PC-9 (cell line): ENCODE measurements around the gene KCNIP1. TPM values are rescaled to one million over a fixed set of nuclear protein-coding genes. Genes with fewer than 3 reads are reported as not detected.

ENCODE experiments used
- BruUV-seq: library from RNA; stranded (reverse); fragments of 400-500 nt; replicated peaks from 2 replicates; lab custom pipeline; 2021; lab: Mats Ljungman, UMichigan
- CTCF ChIA-PET: fragments of 300-600 bp; sonication (Branson Sonifier 250); formaldehyde crosslinking; loops from one replicate; lab custom pipeline; 2022; ENCODE audit warnings: antibody characterized with exemption; lab: Charles Lee
- POLR2A ChIA-PET: fragments of 300-600 bp; sonication (Branson Sonifier 250); formaldehyde crosslinking; loops from one replicate; lab custom pipeline; 2022; ENCODE audit warnings: antibody characterized with exemption; ENCODE audit not compliant: unreplicated experiment; lab: Charles Lee
- DNase-seq, 2 experiments: peaks; one replicate each; pipeline versions ENCODE4 v3.0.0 to v3.0.0-alpha.2; 2015 to 2022; ENCODE audit warnings: mixed read lengths in 1 of 2
- H2AFZ ChIP-seq: fragments of 200-600 bp; sonication (generic); 2 replicates; pipeline ENCODE4 v1.8.1; 2017; ENCODE audit warnings: antibody characterized with exemption
- H3F3A ChIP-seq: fragments of 200-600 bp; sonication (generic); 2 replicates; pipeline ENCODE4 v1.8.1; 2017; ENCODE audit warnings: antibody characterized with exemption, mild to moderate bottlenecking, low read depth; ENCODE audit not compliant: insufficient read depth
- H3K27ac ChIP-seq: fragments of 200-600 bp; sonication (generic); 2 replicates; pipeline ENCODE4 v1.6.1; 2016; ENCODE audit warnings: mixed run types
- H3K27me3 ChIP-seq: fragments of 200-600 bp; sonication (generic); 2 replicates; pipeline ENCODE4 v1.6.1; 2016; ENCODE audit warnings: low read depth, mixed run types; ENCODE audit not compliant: insufficient read depth
- H3K36me3 ChIP-seq: fragments of 200-600 bp; sonication (generic); 2 replicates; pipeline ENCODE4 v1.6.1; 2016; ENCODE audit warnings: low read depth, mixed run types
- H3K4me1 ChIP-seq: fragments of 200-600 bp; sonication (generic); replicated peaks from 2 replicates; pipeline ENCODE4 v1.6.1; 2016; ENCODE audit warnings: mixed run types; ENCODE audit not compliant: insufficient read depth
- H3K4me2 ChIP-seq: fragments of 200-600 bp; sonication (generic); 2 replicates; pipeline ENCODE4 v1.6.1; 2017; ENCODE audit warnings: mixed run types
- H3K4me3 ChIP-seq: fragments of 200-600 bp; sonication (generic); 2 replicates; pipeline ENCODE4 v1.6.1; 2016; ENCODE audit warnings: mixed run types
- H3K79me2 ChIP-seq: fragments of 200-600 bp; sonication (generic); 2 replicates; pipeline ENCODE4 v1.6.1; 2017; ENCODE audit warnings: low read depth, mixed run types
- H3K9me2 ChIP-seq: fragments of 200-600 bp; sonication (generic); 2 replicates; pipeline ENCODE4 v1.8.1; 2017; ENCODE audit warnings: mild to moderate bottlenecking; ENCODE audit not compliant: insufficient read depth
- H3K9me3 ChIP-seq: fragments of 200-600 bp; sonication (generic); 2 replicates; pipeline ENCODE4 v1.8.1; 2016; ENCODE audit warnings: low read depth; ENCODE audit not compliant: insufficient read depth
- H4K20me1 ChIP-seq: fragments of 200-600 bp; sonication (generic); 2 replicates; pipeline ENCODE4 v1.8.1; 2017; ENCODE audit not compliant: insufficient read depth
- EZH2 ChIP-seq: fragments of 200-600 bp; sonication (generic); IDR thresholded peaks from 2 replicates; pipeline ENCODE4 v1.8.0; 2017; ENCODE audit warnings: antibody characterized with exemption, low read depth
- intact Hi-C: fragments of 100-400 bp; cut with micrococcal nuclease; formaldehyde crosslinking; loops from one replicate; pipeline ENCODE4 v1.10.0; 2022; ENCODE audit not compliant: unreplicated experiment
- total RNA-seq: library from RNA; stranded (reverse); gene quantifications from 2 replicates; pipeline ENCODE4 v1.2.3, GENCODE V29; 2021
- TF ChIP-seq, protein P1 (sequence below): fragments of 200-600 bp; sonication (generic); conservative IDR thresholded peaks from 2 replicates; pipeline ENCODE4 v1.6.1; 2017; ENCODE audit warnings: mixed run types, antibody characterized with exemption, mild to moderate bottlenecking, moderate library complexity

The KCNIP1 gene
- total RNA-seq, 1 experiment from 2014 or later, result not detected

GRCh38 chr5:170739446-170739845 lies 235.6 kb downstream of the KCNIP1 start:
- ChIA-PET POLR2A (no interaction called here), CTCF (no interaction called here)
- Histone ChIP-seq H3K79me2 (no peaks in the 10 kb centered on the region), H3K4me1 (no peaks in the 10 kb centered on the region), H3K4me2 (no peak overlapping the region), H3K4me3 (no peak overlapping the region), H3F3A (no peaks in the 10 kb centered on the region), H2AFZ (no peak overlapping the region), H3K27me3 (no peaks in the 10 kb centered on the region), H3K9me3 (no peaks in the 10 kb centered on the region), H3K27ac (no peak overlapping the region), H4K20me1 (no peaks in the 10 kb centered on the region), H3K9me2 (no peaks in the 10 kb centered on the region), H3K36me3 (no peaks in the 10 kb centered on the region)
- intact Hi-C loops, result no loop called here
- no TSS peak for BruUV-seq
- TF ChIP-seq, protein P1, sequence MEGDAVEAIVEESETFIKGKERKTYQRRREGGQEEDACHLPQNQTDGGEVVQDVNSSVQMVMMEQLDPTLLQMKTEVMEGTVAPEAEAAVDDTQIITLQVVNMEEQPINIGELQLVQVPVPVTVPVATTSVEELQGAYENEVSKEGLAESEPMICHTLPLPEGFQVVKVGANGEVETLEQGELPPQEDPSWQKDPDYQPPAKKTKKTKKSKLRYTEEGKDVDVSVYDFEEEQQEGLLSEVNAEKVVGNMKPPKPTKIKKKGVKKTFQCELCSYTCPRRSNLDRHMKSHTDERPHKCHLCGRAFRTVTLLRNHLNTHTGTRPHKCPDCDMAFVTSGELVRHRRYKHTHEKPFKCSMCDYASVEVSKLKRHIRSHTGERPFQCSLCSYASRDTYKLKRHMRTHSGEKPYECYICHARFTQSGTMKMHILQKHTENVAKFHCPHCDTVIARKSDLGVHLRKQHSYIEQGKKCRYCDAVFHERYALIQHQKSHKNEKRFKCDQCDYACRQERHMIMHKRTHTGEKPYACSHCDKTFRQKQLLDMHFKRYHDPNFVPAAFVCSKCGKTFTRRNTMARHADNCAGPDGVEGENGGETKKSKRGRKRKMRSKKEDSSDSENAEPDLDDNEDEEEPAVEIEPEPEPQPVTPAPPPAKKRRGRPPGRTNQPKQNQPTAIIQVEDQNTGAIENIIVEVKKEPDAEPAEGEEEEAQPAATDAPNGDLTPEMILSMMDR, result no peak
- TF ChIP-seq EZH2, result no peak
- no peak for DNase-seq

- no peaks in the 10 kb centered on the region for H3K9me2 ChIP-seq
- peaks cover 7% of the 10 kb centered on the region; the same call in 1 of the 2 replicates for H3F3A ChIP-seq
- H2AFZ ChIP-seq, result no peak overlapping the region
- no peaks in the 10 kb centered on the region for H3K9me3 ChIP-seq
- no peak overlapping the region for H3K4me3 ChIP-seq
- H3K27ac ChIP-seq, result no peak overlapping the region
- POLR2A ChIA-PET, result no interaction called here
- intact Hi-C loops, result loop anchor here (10.0 kb wide), 2 partner anchors 174 to 1164 kb away; no protein-coding TSS in a partner anchor
- CTCF ChIA-PET, result interaction anchor here (0.6 kb wide), 1 partner anchor 514 kb away, joined by 3 read pairs; no protein-coding TSS in a partner anchor
- H3K4me1 ChIP-seq, result peaks cover 9% of the 10 kb centered on the region
- H3K36me3 ChIP-seq, result no peaks in the 10 kb centered on the region
- no peaks in the 10 kb centered on the region for H3K27me3 ChIP-seq
- H3K4me2 ChIP-seq, result no peak overlapping the region
- no TSS peak for BruUV-seq
- no peaks in the 10 kb centered on the region for H3K79me2 ChIP-seq
- no peak for DNase-seq
- no peaks in the 10 kb centered on the region for H4K20me1 ChIP-seq
- TF ChIP-seq, protein P1, result no peak
- TF ChIP-seq EZH2, result no peak
These were observed 236.9 kb downstream of the KCNIP1 start for GRCh38 chr5:170740551-170741205.

DNA sequence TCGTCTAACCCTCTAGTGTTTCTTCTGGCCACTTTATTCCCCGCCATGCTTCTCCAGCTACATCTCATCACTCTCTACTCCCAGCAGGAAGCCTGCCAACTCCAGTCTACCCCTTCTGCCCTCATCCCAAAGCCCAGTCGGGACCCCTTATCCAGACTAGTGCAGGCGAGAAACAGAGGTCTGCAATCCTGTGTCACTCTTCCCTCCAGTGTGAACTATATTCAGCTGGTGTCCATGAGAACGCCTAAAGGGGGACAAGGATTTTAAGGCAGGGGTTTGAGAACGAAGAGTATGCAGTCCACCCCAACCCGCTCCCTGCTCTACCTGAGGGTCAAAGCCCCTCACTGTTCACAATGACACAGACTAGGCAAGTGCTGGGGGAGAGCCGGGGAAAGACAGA lies 238.0 kb downstream of the KCNIP1 start:
- no peak for TF ChIP-seq EZH2
- intact Hi-C loops, result loop anchor here (10.0 kb wide), 2 partner anchors 173 to 1163 kb away; no protein-coding TSS in a partner anchor
- Histone ChIP-seq H3K79me2 (no peaks in the 10 kb centered on the region), H3K9me3 (no peaks in the 10 kb centered on the region), H3K4me1 (peaks cover 20% of the 10 kb centered on the region), H3K4me3 (no peak overlapping the region), H2AFZ (no peak overlapping the region), H3F3A (peaks cover 16% of the 10 kb centered on the region), H3K9me2 (no peaks in the 10 kb centered on the region), H4K20me1 (no peaks in the 10 kb centered on the region), H3K27me3 (no peaks in the 10 kb centered on the region), H3K4me2 (no peak overlapping the region), H3K36me3 (no peaks in the 10 kb centered on the region), H3K27ac (no peak overlapping the region)
- BruUV-seq, result no TSS peak
- no peak for DNase-seq
- ChIA-PET CTCF (no interaction called here), POLR2A (no interaction called here)
